NCI-H510A treated with DMSO at 0.1 percent for 48 hours (cell line): ENCODE measurements around the gene GRIA4.
A peak's percentile ranks its signal among the peaks of the same experiment; 100 is the strongest.

Experiments used
- DNase-seq: peaks from one replicate; lab custom pipeline; 2025; lab: John Stamatoyannopoulos, UW

GRIA4 gene

DNA sequence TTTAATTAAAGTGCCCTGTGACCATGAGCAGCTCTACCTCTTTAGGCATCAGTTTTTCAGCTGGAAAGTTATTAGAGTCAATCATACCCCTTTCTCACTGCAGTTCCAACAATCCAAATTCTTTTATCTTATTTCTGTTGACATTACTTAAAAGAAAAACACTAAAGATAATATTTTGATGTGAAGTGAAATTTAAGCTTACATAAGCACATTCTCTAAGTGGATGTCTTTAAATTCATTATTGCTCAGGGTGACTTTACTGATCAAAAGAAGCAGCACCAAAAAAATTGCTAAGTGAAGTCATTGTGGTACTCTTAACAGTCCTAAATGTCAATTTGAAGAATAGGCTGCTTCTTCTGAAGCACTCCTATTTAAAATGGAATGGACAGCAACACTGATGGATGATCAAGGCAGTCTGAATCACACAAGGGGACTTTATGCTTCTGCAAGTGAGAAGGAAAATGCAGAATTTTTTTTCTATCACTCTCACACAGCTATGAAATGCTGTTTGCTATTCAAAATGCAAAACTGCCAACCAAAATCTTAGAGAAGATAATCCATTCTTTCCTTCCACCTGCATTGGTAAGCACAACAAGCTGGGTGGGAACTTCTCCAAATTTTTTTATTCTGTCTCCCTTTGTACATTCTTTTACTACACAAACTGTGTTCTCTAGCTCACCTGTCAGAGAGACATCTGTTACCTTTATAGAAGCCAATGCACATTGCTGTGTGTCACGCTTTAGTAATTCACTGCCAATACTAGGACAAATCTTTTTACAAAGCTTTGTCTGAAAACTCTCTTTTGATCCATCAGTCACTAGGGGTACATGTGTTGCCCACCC is 179.9 kb downstream of the GRIA4 start:
- DNase-seq: no peak

DNA sequence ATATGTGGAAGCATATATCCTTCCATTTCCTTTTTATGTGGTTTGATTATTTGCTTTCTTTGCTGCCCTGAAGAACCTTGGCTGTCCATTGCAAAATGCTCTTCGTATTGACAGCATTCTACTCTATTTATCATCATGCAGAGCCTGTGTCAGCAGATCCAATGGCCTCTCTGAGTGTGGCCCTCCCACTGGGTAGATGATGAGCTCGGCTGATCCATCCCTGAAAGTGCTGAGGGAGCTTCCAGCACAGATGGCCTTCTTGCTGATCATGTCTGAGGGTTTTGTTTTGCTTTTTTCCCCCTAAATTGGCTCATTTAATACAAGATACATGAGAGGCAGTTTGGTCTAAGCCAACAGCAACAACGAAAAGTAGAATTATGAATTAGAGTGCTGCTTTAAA is 181.0 kb downstream of the GRIA4 start:
- peak; percentile 12 for DNase-seq

DNA sequence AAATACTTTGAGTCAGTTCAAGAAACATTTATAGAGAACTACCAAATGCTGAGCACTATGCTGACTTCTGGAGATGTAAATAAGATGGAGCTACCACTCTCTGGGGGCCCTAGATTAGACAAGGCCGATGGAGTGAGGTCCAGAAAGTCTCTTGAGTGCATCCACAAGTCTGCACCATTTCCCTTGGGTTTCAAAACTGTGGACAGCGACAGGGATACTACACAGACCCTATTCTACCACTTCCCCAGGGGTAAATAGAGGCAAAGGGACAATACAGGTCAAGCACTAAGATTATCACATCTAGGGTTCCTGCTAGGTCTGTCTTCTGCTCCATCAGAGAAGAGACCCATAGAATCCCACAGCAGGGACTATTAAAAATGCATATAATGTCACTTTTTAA is 183.2 kb downstream of the GRIA4 start:
- DNase-seq: no peak

DNA sequence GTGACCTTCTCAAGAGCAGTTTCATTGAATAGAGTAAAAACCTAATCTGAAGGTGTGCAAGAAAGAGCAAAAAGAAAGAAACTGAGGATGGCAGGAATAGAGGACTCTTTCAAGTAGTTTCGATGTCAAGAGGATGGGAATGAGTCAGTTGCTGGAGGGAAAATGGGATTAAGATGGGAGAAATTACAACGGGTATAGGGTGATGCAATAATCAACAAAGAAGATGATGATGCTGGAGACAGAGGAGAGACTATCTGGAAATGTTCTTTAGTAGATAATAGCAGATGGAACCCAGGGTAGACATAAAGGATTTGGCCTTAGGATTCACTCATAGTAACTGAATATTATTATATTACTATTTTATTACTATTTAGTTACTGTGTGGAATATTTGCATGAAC is 189.4 kb downstream of the GRIA4 start:
- DNase-seq: no peak

DNA sequence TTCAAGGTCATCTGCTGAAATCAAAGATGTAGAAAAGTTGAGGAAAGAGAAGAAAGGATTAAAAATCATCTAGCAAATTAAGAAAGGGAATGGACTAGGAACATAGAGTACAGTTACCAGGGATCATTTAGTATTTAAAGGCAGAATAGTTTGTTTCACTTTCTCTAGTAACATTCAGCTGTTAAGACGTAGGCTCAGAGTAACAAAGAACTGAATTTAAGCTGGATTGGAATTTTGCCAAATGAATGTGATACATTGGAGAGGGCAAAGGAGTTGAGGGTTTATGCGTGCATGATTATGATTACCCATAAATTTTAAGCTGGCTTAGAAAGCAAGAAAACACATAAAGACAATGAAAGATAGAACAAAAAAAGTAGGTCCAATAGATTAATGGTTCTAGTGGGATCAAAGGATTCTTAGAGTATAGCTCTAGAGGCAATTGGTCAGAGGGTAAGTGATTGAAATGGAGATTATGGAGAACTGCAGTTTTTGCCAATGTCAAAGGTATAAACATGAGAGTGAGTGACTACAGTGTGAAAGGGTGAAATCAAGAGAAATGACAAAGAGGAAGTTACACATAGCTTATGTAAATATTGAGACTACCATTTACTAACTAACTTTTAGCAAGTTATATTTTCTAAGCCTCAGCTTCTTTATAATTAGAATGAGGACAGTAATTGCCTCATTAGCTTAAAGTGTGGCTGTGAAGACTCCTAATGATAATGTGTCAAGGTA is 190.0 kb downstream of the GRIA4 start:
- no peak for DNase-seq

DNA sequence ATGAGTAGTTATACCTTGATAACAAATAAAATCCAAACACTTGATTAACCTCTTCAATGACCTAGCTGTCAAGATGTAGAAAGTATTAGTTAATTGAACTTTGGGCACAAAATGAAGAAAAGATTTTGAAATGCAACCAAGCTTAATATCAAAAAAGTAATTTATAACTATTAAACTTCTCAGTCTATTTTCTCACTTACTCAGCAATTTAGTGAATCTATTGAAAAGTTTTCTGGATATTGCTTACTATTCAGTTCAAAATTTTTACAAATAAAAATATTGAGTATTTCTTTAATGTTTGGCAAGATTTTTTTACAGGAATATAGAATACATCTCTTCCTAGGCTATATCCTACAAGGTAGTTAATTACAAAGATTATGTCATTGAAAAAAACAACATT is 192.5 kb downstream of the GRIA4 start:
- DNase-seq: no peak

DNA sequence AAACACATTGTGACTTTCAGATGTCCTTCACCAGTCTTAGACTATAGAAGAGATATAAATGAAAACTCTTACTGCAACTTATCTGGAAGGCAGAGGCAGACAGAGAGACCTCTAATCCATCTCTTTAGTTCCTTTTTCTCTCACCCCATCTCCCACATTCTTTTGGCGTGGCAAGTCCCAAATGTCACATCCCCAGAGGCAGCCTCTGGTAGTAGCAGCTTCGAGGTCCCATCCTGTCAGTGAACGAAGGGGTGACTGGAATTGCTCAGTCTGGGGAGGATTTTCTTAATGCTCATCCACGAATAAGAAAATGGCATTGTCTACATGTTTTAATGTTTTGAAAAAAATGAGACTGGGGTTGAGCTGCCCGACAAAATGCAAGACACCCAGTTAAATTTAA is 201.4 kb downstream of the GRIA4 start:
- no peak for DNase-seq

DNA sequence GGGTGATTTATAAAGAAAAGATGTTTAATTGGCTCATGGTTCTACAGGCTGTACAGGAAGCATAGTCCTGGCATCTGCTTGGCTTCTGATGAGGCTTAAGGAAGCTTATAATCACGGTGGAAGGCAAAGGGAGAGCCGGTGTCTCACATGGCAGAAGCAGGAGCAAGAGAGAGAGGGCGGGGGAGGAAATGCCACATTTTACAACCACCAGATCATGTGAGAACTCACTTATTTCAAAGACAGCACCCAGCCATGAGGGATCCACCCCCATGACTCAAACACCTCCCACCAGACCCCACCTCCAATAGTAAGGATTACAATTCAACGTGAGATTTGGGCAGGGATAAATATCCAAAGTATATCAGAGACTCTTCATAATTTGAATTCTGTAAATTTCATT is 211.5 kb downstream of the GRIA4 start:
- DNase-seq: no peak

DNA sequence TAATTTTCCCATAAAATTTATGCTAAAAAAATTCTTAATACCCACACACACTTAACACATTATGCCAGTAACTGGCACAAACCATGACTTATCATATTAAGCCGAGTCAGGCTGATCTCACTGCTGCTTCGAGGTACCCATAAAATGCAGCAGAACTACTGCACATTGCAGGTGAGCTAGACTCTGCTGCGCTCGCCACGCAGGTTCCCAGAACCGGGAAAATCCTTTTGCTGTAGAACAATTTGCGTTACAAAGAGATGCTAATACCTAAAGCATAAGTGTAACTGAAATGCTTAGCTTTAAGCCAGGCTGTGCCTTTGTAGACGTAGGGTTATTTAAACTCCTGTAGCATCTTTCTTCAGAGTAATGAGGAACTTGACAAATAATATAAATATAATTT is 211.9 kb downstream of the GRIA4 start:
- no peak for DNase-seq

DNA sequence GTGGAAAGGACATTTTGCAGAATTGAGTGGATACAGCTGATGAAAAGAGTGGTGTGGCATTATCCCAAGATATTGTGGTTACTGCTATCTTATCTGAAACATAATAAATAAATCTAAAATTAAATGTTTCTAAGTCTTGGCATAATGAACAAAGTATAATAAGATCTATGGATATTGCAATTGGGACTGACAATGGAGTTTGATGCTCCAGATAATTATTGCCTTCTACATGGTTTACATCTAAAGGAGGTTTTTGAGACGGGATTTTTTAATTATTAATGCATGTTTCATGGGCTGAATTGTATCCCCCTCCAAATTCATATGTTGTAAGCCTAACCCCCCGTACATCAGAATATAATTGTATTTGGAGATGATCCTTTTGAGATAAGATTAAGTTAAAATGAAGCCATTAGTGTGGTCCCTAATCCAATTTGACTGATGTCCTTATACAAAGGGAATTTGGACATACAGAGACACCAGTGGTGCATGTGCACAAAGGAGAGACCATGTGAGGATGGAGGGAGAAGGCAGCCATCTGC is 213.7 kb downstream of the GRIA4 start:
- no peak for DNase-seq

DNA sequence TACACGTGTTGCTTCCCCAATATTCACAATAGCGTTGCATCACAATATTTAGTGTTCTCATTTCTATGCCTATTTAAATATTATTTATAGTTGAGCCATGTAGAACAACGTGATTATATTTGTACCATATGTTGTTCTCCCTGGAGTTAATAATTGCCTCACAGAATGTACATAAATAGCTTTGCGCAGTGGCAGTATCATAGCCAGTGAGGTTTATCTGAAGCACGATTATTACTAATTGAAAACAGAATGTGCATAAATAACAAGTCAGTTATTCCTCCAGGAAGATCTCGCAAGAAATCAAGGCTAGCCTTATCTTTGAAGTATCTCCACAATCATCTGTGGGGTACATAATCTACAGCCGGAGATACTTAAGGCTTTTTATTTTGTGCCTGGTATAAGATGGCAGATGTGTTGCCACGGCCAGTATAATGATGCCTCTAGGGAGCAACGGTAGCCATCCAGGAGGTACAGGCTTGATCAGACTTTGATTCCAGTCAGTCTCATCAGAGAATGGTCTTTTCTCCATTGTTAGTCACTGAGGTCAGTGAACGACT is 214.7 kb downstream of the GRIA4 start:
- DNase-seq: no peak

DNA sequence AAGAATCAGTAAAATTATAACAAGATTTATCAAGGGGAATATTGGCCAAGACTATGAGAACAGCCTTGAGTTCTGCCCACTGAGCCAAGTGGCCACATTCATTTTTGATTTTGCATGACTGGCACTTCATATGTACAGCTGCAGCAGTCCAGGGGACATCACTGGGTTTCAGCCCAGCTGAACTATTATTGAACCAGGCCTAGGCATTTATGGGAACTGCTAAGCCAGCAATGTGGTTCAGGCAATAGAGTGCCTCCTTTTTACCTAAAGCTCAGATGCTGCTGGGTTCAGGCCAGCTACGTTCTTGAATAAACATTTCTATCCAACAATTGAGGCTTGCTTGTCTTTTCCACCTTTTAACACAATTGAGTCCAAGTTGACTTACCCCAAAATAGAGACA is 215.3 kb downstream of the GRIA4 start:
- DNase-seq: no peak

DNA sequence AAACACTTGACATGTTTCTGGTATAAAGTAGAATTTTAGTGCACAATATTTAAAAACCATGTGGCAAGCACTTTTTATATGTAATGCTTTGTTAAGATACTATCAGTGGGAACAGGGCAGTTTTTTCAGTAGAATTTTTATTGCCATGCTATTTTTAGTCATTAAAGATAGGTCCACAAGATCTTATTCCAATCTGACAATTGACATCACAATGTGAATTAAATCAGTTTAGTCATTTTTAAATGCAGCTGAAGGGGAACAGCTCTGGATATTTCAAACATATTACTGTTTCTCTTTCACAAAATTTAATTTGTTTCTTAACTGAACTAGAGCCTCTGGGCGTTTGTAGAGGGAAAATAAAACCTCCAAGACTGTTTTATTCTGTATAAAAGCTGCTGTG is 218.0 kb downstream of the GRIA4 start:
- DNase-seq: no peak

DNA sequence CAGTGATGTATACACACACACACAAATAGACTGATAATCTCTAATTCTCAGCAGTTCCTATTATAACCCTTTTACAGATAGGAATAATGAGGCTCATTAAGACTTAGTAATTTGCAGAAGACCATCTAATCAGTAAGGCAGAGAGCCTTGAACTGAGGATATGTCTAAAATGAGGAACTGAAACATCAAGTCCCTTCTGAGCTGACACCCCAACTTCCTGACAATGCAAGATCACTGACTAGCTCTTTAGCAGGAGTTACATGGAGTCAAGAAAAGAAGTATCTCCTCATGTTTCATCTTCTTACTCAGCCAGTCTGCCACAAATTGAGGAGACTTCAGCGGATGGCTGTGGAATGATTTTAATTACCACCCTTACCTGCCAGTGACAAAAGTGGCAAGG is 219.2 kb downstream of the GRIA4 start:
- no peak for DNase-seq

DNA sequence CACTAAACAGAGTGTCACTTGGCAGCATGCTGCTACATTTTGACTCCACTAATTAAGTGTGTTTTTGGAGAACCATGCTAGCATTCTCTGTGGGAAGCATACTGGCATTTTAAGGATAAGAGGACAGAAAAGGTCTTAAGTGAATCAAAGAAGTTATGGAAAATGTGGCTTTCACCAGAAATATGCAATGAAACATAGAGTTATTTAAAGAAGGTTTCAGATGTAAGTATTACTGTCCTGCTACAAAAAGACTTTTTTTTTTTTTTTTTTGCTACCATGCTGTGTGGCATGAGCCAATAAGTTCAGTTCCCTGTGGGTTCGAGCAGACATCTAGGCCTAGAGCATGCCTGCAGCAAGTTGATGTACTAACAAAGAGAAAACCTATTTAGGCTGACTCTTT is 224.6 kb downstream of the GRIA4 start:
- no peak for DNase-seq

DNA sequence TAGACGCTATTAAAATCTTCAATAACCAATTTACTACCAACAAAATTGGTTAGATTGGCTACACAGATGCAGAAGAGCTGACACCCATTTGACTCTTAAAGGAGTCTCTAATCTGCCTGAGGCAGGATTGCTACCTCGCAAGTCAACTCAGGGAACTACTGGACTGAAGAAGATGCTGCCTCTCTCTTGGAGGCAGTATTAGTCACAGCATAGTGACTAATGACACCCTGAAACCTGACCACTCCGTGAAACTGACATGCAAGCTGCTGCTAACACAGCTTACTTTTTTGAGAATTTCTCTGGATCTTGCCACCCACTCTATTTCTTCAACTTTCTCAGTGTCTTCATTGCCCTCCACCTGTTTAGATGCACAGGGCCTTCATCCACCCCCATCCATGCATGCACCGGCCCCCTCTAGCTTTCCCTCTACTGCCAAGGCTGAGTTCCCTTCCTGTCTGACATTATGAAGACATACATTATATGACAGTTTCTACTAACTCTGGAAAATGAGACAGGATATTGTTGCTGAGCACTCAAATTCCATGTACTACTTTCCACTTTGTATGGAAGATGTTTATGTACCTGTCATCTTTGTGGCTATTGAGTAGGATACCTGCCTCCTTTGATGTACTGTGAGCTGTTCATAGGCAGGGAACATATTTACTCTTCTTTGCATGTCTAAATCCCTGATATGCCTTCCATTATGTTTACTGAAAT is 229.0 kb downstream of the GRIA4 start:
- no peak for DNase-seq

DNA sequence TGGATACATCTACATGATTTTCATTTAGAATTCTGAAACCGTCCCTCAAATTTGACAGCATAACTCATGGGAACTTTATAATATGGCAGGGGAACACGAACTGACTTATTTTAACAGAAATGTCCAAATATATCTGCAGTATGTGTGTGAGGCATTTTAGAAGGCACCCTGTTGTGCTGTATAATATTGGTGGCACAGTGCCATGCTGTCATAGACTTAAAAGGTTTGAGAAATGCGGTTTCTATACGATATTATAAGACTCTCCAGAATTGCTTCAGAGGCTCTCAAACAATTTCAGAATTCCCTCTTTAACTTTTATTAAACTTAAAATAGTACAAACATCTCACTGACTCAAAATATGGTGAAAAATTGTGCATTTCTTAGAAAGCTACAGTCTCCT is 230.5 kb downstream of the GRIA4 start:
- no peak for DNase-seq

DNA sequence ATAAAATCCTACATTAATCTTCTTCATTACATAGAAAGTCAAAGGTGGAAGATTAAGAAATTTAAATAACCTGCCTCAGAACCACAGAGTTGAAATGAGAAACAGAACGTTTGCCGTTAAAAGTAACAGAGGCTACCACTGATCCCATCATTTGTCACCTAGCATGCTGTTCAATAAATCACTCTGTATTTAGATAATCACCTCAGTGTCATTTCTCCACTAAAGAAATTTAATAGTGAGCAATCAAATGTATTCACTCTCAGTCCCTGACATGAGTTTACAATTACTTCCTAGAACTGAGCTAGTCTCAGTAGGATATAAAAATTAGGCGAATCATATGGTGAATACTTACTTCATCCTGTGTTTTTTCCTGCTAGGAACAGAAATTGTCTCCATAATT is 242.5 kb downstream of the GRIA4 start:
- no peak for DNase-seq

DNA sequence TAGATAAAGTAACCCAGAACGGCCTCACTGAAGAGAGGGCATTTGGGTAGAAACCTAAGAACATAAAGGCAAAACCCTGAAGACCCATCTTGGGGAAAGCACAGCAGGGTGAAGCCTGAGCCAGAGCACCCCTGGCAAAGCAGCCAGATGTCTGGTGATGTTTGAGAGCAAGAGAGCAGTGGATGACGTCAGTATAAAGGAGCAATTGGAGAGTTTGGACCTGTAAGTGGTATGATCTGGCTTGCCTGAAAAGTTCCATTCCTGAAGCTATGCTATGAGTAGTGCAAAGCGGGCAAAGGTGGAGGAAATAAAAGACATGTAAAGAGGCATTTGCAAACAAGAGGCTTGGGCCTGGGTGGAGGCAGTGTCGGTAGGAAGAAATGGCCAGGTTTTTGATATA is 244.4 kb downstream of the GRIA4 start:
- DNase-seq: no peak

DNA sequence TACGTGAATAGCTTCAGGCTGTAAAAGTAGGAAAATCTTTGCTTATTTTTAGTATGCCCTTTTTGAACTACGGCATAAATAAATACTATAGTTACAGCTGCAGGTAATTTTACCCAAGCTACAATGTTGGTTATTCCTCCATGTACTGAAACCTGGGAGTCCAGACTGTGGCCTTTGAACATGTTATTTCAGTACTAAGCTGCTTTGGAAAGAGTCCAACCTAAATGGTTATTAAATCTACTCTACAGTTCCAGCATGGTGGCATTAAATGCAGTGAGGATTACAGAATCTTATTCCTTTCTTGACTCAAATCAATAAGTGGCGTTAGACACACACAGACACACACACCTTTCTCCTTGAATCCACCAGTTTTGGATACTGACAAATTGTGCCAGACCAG is 247.1 kb downstream of the GRIA4 start:
- no peak for DNase-seq

DNA sequence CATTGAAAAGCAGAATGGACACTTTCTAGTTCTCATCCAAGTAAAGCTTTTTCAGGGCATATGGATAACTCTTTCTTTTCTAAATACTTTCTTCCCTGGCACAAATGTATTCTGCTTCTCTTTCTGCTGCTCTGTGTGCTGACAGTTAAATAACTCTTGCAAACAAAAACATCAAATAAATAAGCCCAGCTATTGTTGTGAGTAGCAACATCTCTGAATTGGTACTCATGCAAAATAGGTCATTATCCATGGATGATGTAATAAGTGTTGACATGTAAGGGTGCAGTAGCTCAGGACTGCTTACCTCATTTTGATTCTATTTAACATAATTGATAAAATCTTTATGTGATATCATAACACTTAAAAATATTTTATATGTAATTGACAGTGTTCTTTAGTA is 247.9 kb downstream of the GRIA4 start:
- DNase-seq: no peak

DNA sequence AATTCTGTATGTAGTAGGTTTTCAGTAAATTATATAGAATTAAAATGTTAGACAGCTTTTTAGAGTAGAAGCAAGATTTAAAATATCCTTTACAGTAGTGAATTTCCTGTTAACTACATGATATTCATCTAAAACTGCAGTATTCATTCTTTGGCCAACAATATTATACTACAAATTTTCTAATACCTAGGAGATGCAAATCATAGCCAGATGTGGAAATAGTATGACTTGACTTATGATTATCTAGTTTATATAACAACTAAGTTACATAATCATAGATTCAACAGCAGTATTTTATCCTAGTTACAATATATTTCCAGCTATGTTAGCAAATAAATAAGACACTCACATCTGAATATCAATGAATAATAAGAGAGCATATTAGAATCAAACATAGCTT is 249.0 kb downstream of the GRIA4 start:
- no peak for DNase-seq
